GM12878 (cell line): Measurements from ENCODE around the gene GZMM. TPM values are rescaled to one million over a fixed set of nuclear protein-coding genes. Genes with fewer than 3 reads are reported as not detected.

Experiments
- ATAC-seq: fragments of 200-7000 bp; cut with Tn5 transposase; 3 replicates; pipeline ENCODE4 v1.9.1; 2020; ENCODE audit warnings: mild to moderate bottlenecking, moderate library complexity
- BruUV-seq: library from RNA; stranded (reverse); fragments of 400-500 nt; replicated peaks from 2 replicates; lab custom pipeline; 2021; lab: Mats Ljungman, UMichigan
- CTCF ChIA-PET: fragments of 300-600 bp; sonication (Branson Sonifier 250); formaldehyde crosslinking; extraction: SDS; loops from one replicate; lab custom pipeline; 2021; ENCODE audit warnings: inconsistent platforms; lab: Yijun Ruan, JAX
- POLR2A ChIA-PET: fragments of 350-600 bp; formaldehyde crosslinking; extraction: SDS; loops from one replicate; lab custom pipeline; 2021; ENCODE audit warnings: inconsistent platforms; lab: Charles Lee
- RAD21 ChIA-PET: fragments of 300-600 bp; sonication (Branson Sonifier 250); formaldehyde crosslinking; loops from one replicate; lab custom pipeline; 2023; ENCODE audit warnings: antibody characterized with exemption; ENCODE audit not compliant: unreplicated experiment; lab: Charles Lee
- SMC1A ChIA-PET: fragments of 300-600 bp; sonication (Branson Sonifier 250); formaldehyde crosslinking; loops from one replicate; lab custom pipeline; 2023; ENCODE audit not compliant: unreplicated experiment, uncharacterized antibody; lab: Charles Lee
- DNase-seq: peaks from one replicate; pipeline ENCODE4 v3.0.0-alpha.2; 2011; ENCODE audit warnings: low read depth, low spot score
- FAIRE-seq: peaks from 3 replicates; lab custom pipeline; 2011; peaks lifted over from hg19 to GRCh38; lab: Jason Lieb, UNC
- H2AFZ ChIP-seq: 2 replicates; pipeline ENCODE4 v1.6.0; 2011; ENCODE audit warnings: low read depth, low read length, control low read depth; ENCODE audit not compliant: control insufficient read depth
- H3K27ac ChIP-seq: 2 replicates; pipeline ENCODE4 v1.5.1; 2011; ENCODE audit warnings: control low read depth; ENCODE audit not compliant: control insufficient read depth, insufficient read depth
- H3K27me3 ChIP-seq, 2 experiments: replicated peaks in 1 of 2; 2 replicates each; pipeline versions ENCODE4 v1.6.0 to v1.6.1; 2011; ENCODE audit warnings: low read length in 1 of 2; ENCODE audit not compliant: control insufficient read depth in 2 of 2, insufficient read depth in 2 of 2
- H3K36me3 ChIP-seq, 2 experiments: 2 replicates each; pipeline ENCODE4 v1.5.1; 2011; ENCODE audit warnings: low read length in 1 of 2; ENCODE audit not compliant: control insufficient read depth in 2 of 2, insufficient read depth in 2 of 2
- H3K4me1 ChIP-seq: 2 replicates; pipeline ENCODE4 v1.6.1; 2011; ENCODE audit warnings: mild to moderate bottlenecking, low read length, moderate library complexity, mixed read lengths; ENCODE audit not compliant: control insufficient read depth, insufficient read depth
- H3K4me2 ChIP-seq: 2 replicates; pipeline ENCODE4 v1.6.0; 2011; ENCODE audit warnings: control low read depth; ENCODE audit not compliant: control insufficient read depth, insufficient read depth
- H3K4me3 ChIP-seq: fragments of 200-600 bp; sonication (generic); 2 replicates; pipeline ENCODE4 v1.5.1; 2016
- H3K79me2 ChIP-seq: 2 replicates; pipeline ENCODE4 v1.6.0; 2011; ENCODE audit warnings: low read length; ENCODE audit not compliant: control insufficient read depth, insufficient read depth
- H3K9ac ChIP-seq: 2 replicates; pipeline ENCODE4 v1.8.0; 2011; ENCODE audit warnings: low read length, control low read depth, mixed read lengths; ENCODE audit not compliant: control insufficient read depth, insufficient read depth
- H3K9me3 ChIP-seq: replicated peaks from 3 replicates; pipeline ENCODE4 v1.5.1; 2011; ENCODE audit warnings: mild to moderate bottlenecking, low read length; ENCODE audit not compliant: control insufficient read depth, insufficient read depth
- H4K20me1 ChIP-seq: 2 replicates; pipeline ENCODE4 v1.6.0; 2011; ENCODE audit not compliant: control insufficient read depth, insufficient read depth
- FOS ChIP-seq: IDR thresholded peaks from 3 replicates; pipeline ENCODE4 v1.6.1; 2011; ENCODE audit warnings: borderline replicate concordance; ENCODE audit not compliant: insufficient read length; ENCODE audit errors: extremely low read depth
- JUNB ChIP-seq: IDR thresholded peaks from 2 replicates; pipeline ENCODE4 v1.6.1; 2016; ENCODE audit warnings: antibody characterized with exemption, mild to moderate bottlenecking
- MEF2A ChIP-seq: IDR thresholded peaks from 2 replicates; pipeline ENCODE4 v1.6.1; 2011; ENCODE audit warnings: low read depth, mild to moderate bottlenecking, low read length, moderate library complexity; ENCODE audit not compliant: insufficient read depth
- NFXL1 ChIP-seq: fragments of 450-650 bp; IDR thresholded peaks from 2 replicates; pipeline ENCODE4 v1.6.1; 2017; ENCODE audit warnings: antibody characterized with exemption, mild to moderate bottlenecking, borderline replicate concordance
- NR2C1 ChIP-seq: fragments of 450-650 bp; IDR thresholded peaks from 2 replicates; pipeline ENCODE4 v1.6.1; 2017; ENCODE audit warnings: antibody characterized with exemption, mild to moderate bottlenecking, moderate library complexity
- PAX8 ChIP-seq: fragments of 450-650 bp; IDR thresholded peaks from 2 replicates; pipeline ENCODE4 v1.6.1; 2017; ENCODE audit warnings: mild to moderate bottlenecking, moderate library complexity
- POLR2AphosphoS5 ChIP-seq: IDR thresholded peaks from 2 replicates; pipeline ENCODE4 v1.6.1; 2011; ENCODE audit warnings: mild to moderate bottlenecking, low read length, inconsistent platforms
- RB1 ChIP-seq: fragments of 450-650 bp; formaldehyde crosslinking; IDR thresholded peaks from 2 replicates; pipeline ENCODE4 v1.6.1; 2017; ENCODE audit warnings: mild to moderate bottlenecking, borderline replicate concordance
- RUNX3 ChIP-seq: IDR thresholded peaks from 2 replicates; pipeline ENCODE4 v1.6.1; 2012; ENCODE audit warnings: low read length, inconsistent platforms
- SMARCA5 ChIP-seq: fragments of 450-650 bp; IDR thresholded peaks from 2 replicates; pipeline ENCODE4 v1.6.1; 2017; ENCODE audit warnings: mild to moderate bottlenecking
- SREBF1 ChIP-seq: IDR thresholded peaks from 2 replicates; pipeline ENCODE4 v1.6.1; 2012; ENCODE audit warnings: mild to moderate bottlenecking, low read length
- SREBF2 ChIP-seq: IDR thresholded peaks from 2 replicates; pipeline ENCODE4 v1.6.1; 2012; ENCODE audit warnings: mild to moderate bottlenecking, low read length
- TAF1 ChIP-seq: IDR thresholded peaks from 2 replicates; pipeline ENCODE4 v1.6.1; 2011; ENCODE audit warnings: mild to moderate bottlenecking, low read depth, low read length, borderline replicate concordance
- TARDBP ChIP-seq: IDR thresholded peaks from 2 replicates; pipeline ENCODE4 v1.6.1; 2016; ENCODE audit warnings: borderline replicate concordance
- ZZZ3 ChIP-seq: IDR thresholded peaks from 2 replicates; pipeline ENCODE4 v1.6.1; 2011; ENCODE audit warnings: low read depth; ENCODE audit not compliant: control insufficient read depth, insufficient read length
- WGBS: methylation state at CpG from one replicate; pipeline ENCODE4 v1.1.6; 2016; ENCODE audit warnings: low lambda C conversion rate; ENCODE audit not compliant: insufficient replicate concordance, insufficient coverage; ENCODE audit errors: missing lambda C conversion rate; 5-methylcytosine and 5-hydroxymethylcytosine counted together
- in situ Hi-C: fragments of 300-500 bp; cut with MboI; formaldehyde crosslinking; loops from 9 replicates; pipeline ENCODE4 v1.14.3; 2018; ENCODE audit warnings: mixed read lengths
- intact Hi-C: fragments of 100-400 bp; cut with micrococcal nuclease; formaldehyde crosslinking; loops from one replicate; pipeline ENCODE4 v1.14.2; 2022; ENCODE audit not compliant: unreplicated experiment
- polyA plus RNA-seq, 11 experiments: library from polyadenylated mRNA; depleted of rRNA in 4 of 11; unstranded in 6 of 11; stranded (reverse) in 5 of 11; fragments of >200 nt; fragmentation: Nextera tagmentation in 4 of 11; fragmentation: Illumina TruSeq in 1 of 11; extraction: Ambion mirVana in 4 of 11; extraction: Trizol in 1 of 11; gene quantifications; 1 replicate in 1 of 11; 2 replicates in 10 of 11; pipeline versions ENCODE4 v1.2.1 to v1.2.3, GENCODE V29; 2011 to 2016; ENCODE audit warnings: inconsistent platforms in 2 of 11, missing spikeins in 2 of 11, low read depth in 1 of 11
- total RNA-seq, 4 experiments: library from RNA; depleted of rRNA in 3 of 4; stranded (reverse); fragments of >200 nt in 3 of 4; fragmentation: Illumina TruSeq in 1 of 4; extraction: Trizol in 1 of 4; gene quantifications; 2 replicates each; pipeline versions ENCODE4 v1.2.1 to v1.2.3, GENCODE V29; 2013 to 2021
- TF ChIP-seq, protein P1 (sequence below): fragments of 450-650 bp; IDR thresholded peaks from 2 replicates; pipeline ENCODE4 v1.6.1; 2017; ENCODE audit warnings: borderline replicate concordance
- TF ChIP-seq, protein P2 (sequence below): fragments of 450-650 bp; IDR thresholded peaks from 2 replicates; pipeline ENCODE4 v1.6.1; 2016; ENCODE audit warnings: mild to moderate bottlenecking, moderate library complexity, borderline replicate concordance
- TF ChIP-seq, protein P3 (sequence below): IDR thresholded peaks from 2 replicates; pipeline ENCODE4 v1.6.1; 2011; ENCODE audit warnings: mild to moderate bottlenecking, low read depth, low read length, moderate library complexity; ENCODE audit not compliant: insufficient replicate concordance

GZMM gene
- total and polyA plus RNA-seq, 10 of the 15 experiments (the other 5 are each of a cell fraction or from before 2014, with no cell fraction given) = 0.09 to 0.48 (median 0.23) TPM; not detected in 7

DNA sequence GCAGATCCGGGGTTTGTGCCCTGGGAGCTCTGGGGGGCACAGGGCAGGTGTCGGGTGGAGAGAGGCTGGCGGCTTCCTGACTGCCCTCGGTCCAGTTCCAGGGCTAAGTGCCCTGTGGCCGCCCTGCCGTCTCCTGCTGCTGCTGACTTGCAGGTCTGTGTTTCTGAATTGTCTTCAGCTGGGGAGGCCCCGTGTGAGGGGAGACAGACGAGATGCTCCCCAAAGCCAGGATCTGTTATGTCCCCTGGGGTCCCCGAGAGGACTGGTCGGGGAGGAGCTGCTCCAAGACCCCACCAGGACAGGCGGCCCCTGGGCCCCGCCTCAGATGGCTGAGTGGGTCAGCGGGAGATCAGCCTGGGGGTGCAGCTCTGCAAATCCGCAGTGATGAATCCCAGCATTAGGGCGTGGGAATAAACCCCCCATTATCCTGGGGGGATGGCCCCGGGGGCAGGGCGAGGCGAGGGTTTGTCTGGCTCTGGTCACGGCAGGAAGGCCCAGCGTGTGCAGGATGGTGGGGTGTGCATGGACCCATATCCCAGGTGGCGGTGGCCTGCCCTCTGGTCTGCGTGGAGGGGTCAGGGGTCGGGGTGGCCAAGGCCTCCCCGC, 50.5 kb downstream of the GZMM start:
- CTCF ChIA-PET = no interaction called here
- FAIRE-seq = no peak

More for the DNA sequence above, 50.5 kb downstream of the GZMM start:
- H3K36me3 ChIP-seq = no peaks in the 10 kb centered on the region
- no peak overlapping the region for H3K4me2 ChIP-seq
- no TSS peak for BruUV-seq
- DNase-seq = no peak
- no peak overlapping the region for H2AFZ ChIP-seq
- H3K9ac ChIP-seq = no peak overlapping the region
- H3K27ac ChIP-seq = no peak overlapping the region
- no peaks in the 10 kb centered on the region for H3K4me1 ChIP-seq
- no peak for ATAC-seq
- no peaks in the 10 kb centered on the region; the same call in 2 of the 3 replicates for H3K9me3 ChIP-seq
- no peak for TF ChIP-seq POLR2AphosphoS5
- no peak for TF ChIP-seq ZZZ3
- TF ChIP-seq SREBF2 = no peak
- TF ChIP-seq RB1 = no peak
- TF ChIP-seq FOS = no peak
- no peak for TF ChIP-seq SREBF1
- TF ChIP-seq TAF1 = no peak
- no peak for TF ChIP-seq PAX8
- TF ChIP-seq NFXL1 = no peak
- no peak for TF ChIP-seq NR2C1
- TF ChIP-seq, protein P1, sequence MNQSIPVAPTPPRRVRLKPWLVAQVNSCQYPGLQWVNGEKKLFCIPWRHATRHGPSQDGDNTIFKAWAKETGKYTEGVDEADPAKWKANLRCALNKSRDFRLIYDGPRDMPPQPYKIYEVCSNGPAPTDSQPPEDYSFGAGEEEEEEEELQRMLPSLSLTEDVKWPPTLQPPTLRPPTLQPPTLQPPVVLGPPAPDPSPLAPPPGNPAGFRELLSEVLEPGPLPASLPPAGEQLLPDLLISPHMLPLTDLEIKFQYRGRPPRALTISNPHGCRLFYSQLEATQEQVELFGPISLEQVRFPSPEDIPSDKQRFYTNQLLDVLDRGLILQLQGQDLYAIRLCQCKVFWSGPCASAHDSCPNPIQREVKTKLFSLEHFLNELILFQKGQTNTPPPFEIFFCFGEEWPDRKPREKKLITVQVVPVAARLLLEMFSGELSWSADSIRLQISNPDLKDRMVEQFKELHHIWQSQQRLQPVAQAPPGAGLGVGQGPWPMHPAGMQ = no peak
- no peak for TF ChIP-seq TARDBP
- no peak for TF ChIP-seq RUNX3
- no peak for TF ChIP-seq MEF2A
- TF ChIP-seq SMARCA5 = no peak
- TF ChIP-seq, protein P2, sequence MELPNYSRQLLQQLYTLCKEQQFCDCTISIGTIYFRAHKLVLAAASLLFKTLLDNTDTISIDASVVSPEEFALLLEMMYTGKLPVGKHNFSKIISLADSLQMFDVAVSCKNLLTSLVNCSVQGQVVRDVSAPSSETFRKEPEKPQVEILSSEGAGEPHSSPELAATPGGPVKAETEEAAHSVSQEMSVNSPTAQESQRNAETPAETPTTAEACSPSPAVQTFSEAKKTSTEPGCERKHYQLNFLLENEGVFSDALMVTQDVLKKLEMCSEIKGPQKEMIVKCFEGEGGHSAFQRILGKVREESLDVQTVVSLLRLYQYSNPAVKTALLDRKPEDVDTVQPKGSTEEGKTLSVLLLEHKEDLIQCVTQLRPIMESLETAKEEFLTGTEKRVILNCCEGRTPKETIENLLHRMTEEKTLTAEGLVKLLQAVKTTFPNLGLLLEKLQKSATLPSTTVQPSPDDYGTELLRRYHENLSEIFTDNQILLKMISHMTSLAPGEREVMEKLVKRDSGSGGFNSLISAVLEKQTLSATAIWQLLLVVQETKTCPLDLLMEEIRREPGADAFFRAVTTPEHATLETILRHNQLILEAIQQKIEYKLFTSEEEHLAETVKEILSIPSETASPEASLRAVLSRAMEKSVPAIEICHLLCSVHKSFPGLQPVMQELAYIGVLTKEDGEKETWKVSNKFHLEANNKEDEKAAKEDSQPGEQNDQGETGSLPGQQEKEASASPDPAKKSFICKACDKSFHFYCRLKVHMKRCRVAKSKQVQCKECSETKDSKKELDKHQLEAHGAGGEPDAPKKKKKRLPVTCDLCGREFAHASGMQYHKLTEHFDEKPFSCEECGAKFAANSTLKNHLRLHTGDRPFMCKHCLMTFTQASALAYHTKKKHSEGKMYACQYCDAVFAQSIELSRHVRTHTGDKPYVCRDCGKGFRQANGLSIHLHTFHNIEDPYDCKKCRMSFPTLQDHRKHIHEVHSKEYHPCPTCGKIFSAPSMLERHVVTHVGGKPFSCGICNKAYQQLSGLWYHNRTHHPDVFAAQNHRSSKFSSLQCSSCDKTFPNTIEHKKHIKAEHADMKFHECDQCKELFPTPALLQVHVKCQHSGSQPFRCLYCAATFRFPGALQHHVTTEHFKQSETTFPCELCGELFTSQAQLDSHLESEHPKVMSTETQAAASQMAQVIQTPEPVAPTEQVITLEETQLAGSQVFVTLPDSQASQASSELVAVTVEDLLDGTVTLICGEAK = no peak
- no peak for TF ChIP-seq JUNB
- TF ChIP-seq, protein P3, sequence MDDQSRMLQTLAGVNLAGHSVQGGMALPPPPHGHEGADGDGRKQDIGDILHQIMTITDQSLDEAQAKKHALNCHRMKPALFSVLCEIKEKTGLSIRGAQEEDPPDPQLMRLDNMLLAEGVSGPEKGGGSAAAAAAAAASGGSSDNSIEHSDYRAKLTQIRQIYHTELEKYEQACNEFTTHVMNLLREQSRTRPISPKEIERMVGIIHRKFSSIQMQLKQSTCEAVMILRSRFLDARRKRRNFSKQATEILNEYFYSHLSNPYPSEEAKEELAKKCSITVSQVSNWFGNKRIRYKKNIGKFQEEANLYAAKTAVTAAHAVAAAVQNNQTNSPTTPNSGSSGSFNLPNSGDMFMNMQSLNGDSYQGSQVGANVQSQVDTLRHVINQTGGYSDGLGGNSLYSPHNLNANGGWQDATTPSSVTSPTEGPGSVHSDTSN = no peak
- ChIA-PET SMC1A (no interaction called here), RAD21 (no interaction called here), POLR2A (no interaction called here)
- no peaks in the 10 kb centered on the region; a peak in 1 of 4 replicates for H3K27me3 ChIP-seq
- no peaks in the 10 kb centered on the region for H3K79me2 ChIP-seq
- intact Hi-C loops = no loop called here
- in situ Hi-C loops = no loop called here
- no peaks in the 10 kb centered on the region for H4K20me1 ChIP-seq
- 38% methylated on average over 18 of the region's 24 CpGs for WGBS
- H3K4me3 ChIP-seq = no peak overlapping the region
